NOMO-1 treated with dmso at 0.1 percent for 144 hours (cell line): ENCODE data around the gene NFYC.

Experiments used
- DNase-seq: peaks from one replicate; lab custom pipeline; 2025; ENCODE audit not compliant: unreplicated experiment; lab: John Stamatoyannopoulos, UW

NFYC gene

GRCh38 chr1:40756523-40756922, 65.0 kb downstream of the NFYC start:
- no peak for DNase-seq

GRCh38 chr1:40757084-40757483, 65.6 kb downstream of the NFYC start:
- no peak for DNase-seq

- no peak for DNase-seq
These were observed 66.5 kb downstream of the NFYC start for GRCh38 chr1:40758004-40758403.

GRCh38 chr1:40758578-40759343, 67.3 kb downstream of the NFYC start:
- no peak for DNase-seq

- no peak for DNase-seq
These were observed 69.5 kb downstream of the NFYC start for GRCh38 chr1:40760984-40761383.

GRCh38 chr1:40762144-40762923, 70.8 kb downstream of the NFYC start:
- no peak for DNase-seq

- DNase-seq = no peak
These were observed 72.4 kb downstream of the NFYC start for GRCh38 chr1:40763742-40764532.

GRCh38 chr1:40764981-40765380, 73.5 kb downstream of the NFYC start:
- no peak for DNase-seq

- DNase-seq = no peak
These were observed 74.5 kb downstream of the NFYC start for GRCh38 chr1:40766017-40766416.

- DNase-seq = no peak
These were observed 75.1 kb downstream of the NFYC start for GRCh38 chr1:40766560-40766959.

- no peak for DNase-seq
These were observed 76.9 kb downstream of the NFYC start for GRCh38 chr1:40768146-40768990.

- DNase-seq = no peak
These were observed 78.3 kb downstream of the NFYC start for GRCh38 chr1:40769815-40770214.

- no peak for DNase-seq
These were observed 79.0 kb downstream of the NFYC start for GRCh38 chr1:40770296-40771070.

- DNase-seq = no peak
These were observed 80.8 kb downstream of the NFYC start for GRCh38 chr1:40772146-40772955.

- DNase-seq = no peak
These were observed 82.3 kb downstream of the NFYC start for GRCh38 chr1:40773748-40774265.

- DNase-seq = no peak
These were observed 82.9 kb downstream of the NFYC start for GRCh38 chr1:40774266-40774998.

- DNase-seq = no peak
These were observed 85.0 kb downstream of the NFYC start for GRCh38 chr1:40776236-40777072.
